ENCODE measurements around the gene DTNBP1. TPM values are rescaled to one million over a fixed set of nuclear protein-coding genes. Genes with fewer than 3 reads are reported as not detected.

The DTNBP1 gene
- total RNA-seq, 2 experiments from 2014 or later: 9.8 to 28.0 TPM

GRCh38 chr6:15697895-15698294 lies 35.1 kb upstream of the DTNBP1 start:
- no peaks in the 10 kb centered on the region for H3K4me1 ChIP-seq (ENCODE audit: insufficient read depth, low read length, poor library complexity, severe bottlenecking)
- H3K4me2 ChIP-seq (ENCODE audit: low read length): no peak overlapping the region
- intact Hi-C loops (cut with micrococcal nuclease; ENCODE audit: unreplicated experiment): loop anchor here (10.0 kb wide), 1 partner anchor 187 kb away; no protein-coding TSS in a partner anchor
- H3K36me3 ChIP-seq (ENCODE audit: insufficient read depth, low read length): no peaks in the 10 kb centered on the region
- no peak overlapping the region for H2AFZ ChIP-seq (ENCODE audit: low read length)
- H3K4me3 ChIP-seq (ENCODE audit: low read depth, low read length, poor library complexity, severe bottlenecking): no peak overlapping the region
- no peak for TF ChIP-seq EZH2phosphoT487 (IDR thresholded peaks at IDR 0.05; ENCODE audit: borderline replicate concordance, low read depth, low read length)
- TF ChIP-seq, protein P1, sequence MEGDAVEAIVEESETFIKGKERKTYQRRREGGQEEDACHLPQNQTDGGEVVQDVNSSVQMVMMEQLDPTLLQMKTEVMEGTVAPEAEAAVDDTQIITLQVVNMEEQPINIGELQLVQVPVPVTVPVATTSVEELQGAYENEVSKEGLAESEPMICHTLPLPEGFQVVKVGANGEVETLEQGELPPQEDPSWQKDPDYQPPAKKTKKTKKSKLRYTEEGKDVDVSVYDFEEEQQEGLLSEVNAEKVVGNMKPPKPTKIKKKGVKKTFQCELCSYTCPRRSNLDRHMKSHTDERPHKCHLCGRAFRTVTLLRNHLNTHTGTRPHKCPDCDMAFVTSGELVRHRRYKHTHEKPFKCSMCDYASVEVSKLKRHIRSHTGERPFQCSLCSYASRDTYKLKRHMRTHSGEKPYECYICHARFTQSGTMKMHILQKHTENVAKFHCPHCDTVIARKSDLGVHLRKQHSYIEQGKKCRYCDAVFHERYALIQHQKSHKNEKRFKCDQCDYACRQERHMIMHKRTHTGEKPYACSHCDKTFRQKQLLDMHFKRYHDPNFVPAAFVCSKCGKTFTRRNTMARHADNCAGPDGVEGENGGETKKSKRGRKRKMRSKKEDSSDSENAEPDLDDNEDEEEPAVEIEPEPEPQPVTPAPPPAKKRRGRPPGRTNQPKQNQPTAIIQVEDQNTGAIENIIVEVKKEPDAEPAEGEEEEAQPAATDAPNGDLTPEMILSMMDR (conservative IDR thresholded peaks at IDR 0.05; ENCODE audit: low read length): no peak
- no peaks in the 10 kb centered on the region for H3K9me2 ChIP-seq (ENCODE audit: insufficient read depth, low read length)
- no TSS peak for BruUV-seq (replicated peaks)
- DNase-seq (ENCODE audit: low spot score): no peak
- no peak overlapping the region for H3K27ac ChIP-seq (ENCODE audit: low read depth, low read length, poor library complexity, severe bottlenecking)
- no peaks in the 10 kb centered on the region for H4K20me1 ChIP-seq (ENCODE audit: insufficient read depth, low read length)
- no peaks in the 10 kb centered on the region for H3K79me2 ChIP-seq (ENCODE audit: insufficient read depth, low read depth, low read length)
- POLR2A ChIA-PET: interaction anchor here (0.8 to 1.1 kb wide), 2 partner anchors 19 to 516 kb away, joined by 3 read pairs; no protein-coding TSS in a partner anchor
- H3K9me3 ChIP-seq (ENCODE audit: low read length): no peaks in the 10 kb centered on the region
- CTCF ChIA-PET (ENCODE audit: unreplicated experiment): interaction anchor here (1.4 kb wide), 1 partner anchor 508 kb away, joined by 3 read pairs; no protein-coding TSS in a partner anchor

GRCh38 chr6:15691250-15691869 lies 28.5 kb upstream of the DTNBP1 start:
- Histone ChIP-seq H3K79me2 (ENCODE audit: insufficient read depth, low read depth, low read length) (no peaks in the 10 kb centered on the region), H3K4me1 (ENCODE audit: insufficient read depth, low read length, poor library complexity, severe bottlenecking) (no peaks in the 10 kb centered on the region), H2AFZ (ENCODE audit: low read length) (peak overlapping the region; percentile 31; the same call in 1 of the 2 replicates), H3K9me3 (ENCODE audit: low read length) (no peaks in the 10 kb centered on the region), H3K4me2 (ENCODE audit: low read length) (peak overlapping the region; percentile 22; the same call in 1 of the 2 replicates), H3K36me3 (ENCODE audit: insufficient read depth, low read length) (no peaks in the 10 kb centered on the region), H4K20me1 (ENCODE audit: insufficient read depth, low read length) (no peaks in the 10 kb centered on the region), H3K27ac (ENCODE audit: low read depth, low read length, poor library complexity, severe bottlenecking) (no peak overlapping the region), H3K4me3 (ENCODE audit: low read depth, low read length, poor library complexity, severe bottlenecking) (no peak overlapping the region), H3K9me2 (ENCODE audit: insufficient read depth, low read length) (no peaks in the 10 kb centered on the region)
- POLR2A ChIA-PET: interaction anchor here (0.6 kb wide), 1 partner anchor 109 kb away, joined by 4 read pairs; no protein-coding TSS in a partner anchor
- DNase-seq (ENCODE audit: low spot score): peak; percentile 88
- TF ChIP-seq EZH2phosphoT487 (IDR thresholded peaks at IDR 0.05; ENCODE audit: borderline replicate concordance, low read depth, low read length): no peak
- TF ChIP-seq, protein P1 (conservative IDR thresholded peaks at IDR 0.05; ENCODE audit: low read length): peak; percentile 99
- no TSS peak for BruUV-seq (replicated peaks)
- intact Hi-C loops (cut with micrococcal nuclease; ENCODE audit: unreplicated experiment): loop anchor here (1.0 to 10.0 kb wide), 5 partner anchors 193 to 515 kb away; partner anchors contain the start of gene MYLIP
- CTCF ChIA-PET (ENCODE audit: unreplicated experiment): interaction anchor here (0.6 to 1.9 kb wide), 5 partner anchors 142 to 514 kb away, joined by 3 to 15 read pairs (median 5); partner anchors contain the start of gene MYLIP

DNA sequence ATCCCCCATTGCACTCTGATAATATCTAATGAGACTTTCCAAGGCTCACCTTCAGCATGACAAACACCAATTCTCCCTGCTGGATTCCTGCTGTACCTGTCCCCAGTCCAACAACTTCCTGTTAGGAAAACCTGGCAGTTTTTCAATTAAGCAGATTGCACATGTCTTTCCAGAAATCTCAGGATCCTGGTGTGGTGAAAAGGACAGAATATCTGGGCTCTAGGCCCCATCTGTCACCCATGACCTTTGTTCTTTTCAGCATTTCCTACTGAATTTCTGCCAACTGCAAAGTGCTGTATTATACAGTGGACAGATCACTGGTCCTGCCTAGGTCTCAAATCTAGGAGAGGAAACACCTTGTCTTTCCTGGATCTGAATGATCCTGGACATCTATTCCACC lies 27.7 kb upstream of the DTNBP1 start:
- no peaks in the 10 kb centered on the region for H3K4me1 ChIP-seq (ENCODE audit: insufficient read depth, low read length, poor library complexity, severe bottlenecking)
- H3K36me3 ChIP-seq (ENCODE audit: insufficient read depth, low read length): no peaks in the 10 kb centered on the region
- peak overlapping the region; percentile 22; the same call in 1 of the 2 replicates for H3K4me2 ChIP-seq (ENCODE audit: low read length)
- peak overlapping the region; percentile 31; the same call in 1 of the 2 replicates for H2AFZ ChIP-seq (ENCODE audit: low read length)
- H3K9me2 ChIP-seq (ENCODE audit: insufficient read depth, low read length): no peaks in the 10 kb centered on the region
- no peak overlapping the region for H3K27ac ChIP-seq (ENCODE audit: low read depth, low read length, poor library complexity, severe bottlenecking)
- BruUV-seq (replicated peaks): no TSS peak
- CTCF ChIA-PET (ENCODE audit: unreplicated experiment): no interaction called here
- TF ChIP-seq EZH2phosphoT487 (IDR thresholded peaks at IDR 0.05; ENCODE audit: borderline replicate concordance, low read depth, low read length): no peak
- TF ChIP-seq, protein P1 (conservative IDR thresholded peaks at IDR 0.05; ENCODE audit: low read length): no peak
- H3K4me3 ChIP-seq (ENCODE audit: low read depth, low read length, poor library complexity, severe bottlenecking): no peak overlapping the region
- H4K20me1 ChIP-seq (ENCODE audit: insufficient read depth, low read length): no peaks in the 10 kb centered on the region
- no peaks in the 10 kb centered on the region for H3K9me3 ChIP-seq (ENCODE audit: low read length)
- no peak for DNase-seq (ENCODE audit: low spot score)
- no peaks in the 10 kb centered on the region for H3K79me2 ChIP-seq (ENCODE audit: insufficient read depth, low read depth, low read length)
- intact Hi-C loops (cut with micrococcal nuclease; ENCODE audit: unreplicated experiment): loop anchor here (5.0 to 10.0 kb wide), 2 partner anchors 194 to 477 kb away; no protein-coding TSS in a partner anchor
- POLR2A ChIA-PET: no interaction called here

All from OCI-LY7 (cell line).